ENCODE data around the gene RAB7A.

The RAB7A gene

DNA sequence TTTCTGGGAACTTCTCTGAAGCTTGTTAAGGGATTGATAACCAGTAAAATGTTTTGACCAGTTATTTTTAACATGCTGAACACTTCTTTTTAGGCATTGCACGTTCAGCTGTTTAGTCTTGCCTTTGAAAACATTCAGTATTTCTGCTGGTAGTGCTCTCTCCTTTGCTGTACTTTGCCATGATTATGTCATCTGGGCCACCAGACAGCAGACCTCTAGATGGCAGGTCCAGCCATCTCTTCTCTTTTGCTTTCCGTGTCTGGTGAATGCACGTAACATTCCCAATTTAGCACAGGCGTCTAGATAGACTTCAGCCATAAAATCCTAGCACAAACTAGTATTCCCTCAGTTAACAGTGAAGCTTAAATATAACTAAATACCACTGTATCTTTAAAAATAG lies 57.8 kb downstream of the RAB7A start:
- no peak for DNase-seq (ENCODE audit: extremely low spot score)
- CTCF ChIA-PET: interaction anchor here (0.7 to 1.8 kb wide), 4 partner anchors 37 to 187 kb away, joined by 3 read pairs; no protein-coding TSS in a partner anchor
- TF ChIP-seq ZNF384 (IDR thresholded peaks at IDR 0.05) (no peak), FOXA1 (IDR thresholded peaks at IDR 0.05) (no peak), SP1 (IDR thresholded peaks at IDR 0.05) (no peak), BHLHE40 (IDR thresholded peaks at IDR 0.05; ENCODE audit: borderline replicate concordance) (no peak), TARDBP (IDR thresholded peaks at IDR 0.05) (no peak), ELF4 (IDR thresholded peaks at IDR 0.05) (no peak), ARNT (IDR thresholded peaks at IDR 0.05) (no peak), LEF1 (IDR thresholded peaks at IDR 0.05; ENCODE audit: borderline replicate concordance) (no peak), CTBP1 (IDR thresholded peaks at IDR 0.05; ENCODE audit: borderline replicate concordance) (no peak), FOXM1 (IDR thresholded peaks at IDR 0.05; ENCODE audit: borderline replicate concordance) (no peak), FOXK2 (IDR thresholded peaks at IDR 0.05) (no peak), SUZ12 (IDR thresholded peaks at IDR 0.05) (no peak), NFRKB (IDR thresholded peaks at IDR 0.05) (no peak)
- TF ChIP-seq, protein P1, sequence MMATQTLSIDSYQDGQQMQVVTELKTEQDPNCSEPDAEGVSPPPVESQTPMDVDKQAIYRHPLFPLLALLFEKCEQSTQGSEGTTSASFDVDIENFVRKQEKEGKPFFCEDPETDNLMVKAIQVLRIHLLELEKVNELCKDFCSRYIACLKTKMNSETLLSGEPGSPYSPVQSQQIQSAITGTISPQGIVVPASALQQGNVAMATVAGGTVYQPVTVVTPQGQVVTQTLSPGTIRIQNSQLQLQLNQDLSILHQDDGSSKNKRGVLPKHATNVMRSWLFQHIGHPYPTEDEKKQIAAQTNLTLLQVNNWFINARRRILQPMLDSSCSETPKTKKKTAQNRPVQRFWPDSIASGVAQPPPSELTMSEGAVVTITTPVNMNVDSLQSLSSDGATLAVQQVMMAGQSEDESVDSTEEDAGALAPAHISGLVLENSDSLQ (IDR thresholded peaks at IDR 0.05): no peak
- POLR2A ChIA-PET: no interaction called here

DNA sequence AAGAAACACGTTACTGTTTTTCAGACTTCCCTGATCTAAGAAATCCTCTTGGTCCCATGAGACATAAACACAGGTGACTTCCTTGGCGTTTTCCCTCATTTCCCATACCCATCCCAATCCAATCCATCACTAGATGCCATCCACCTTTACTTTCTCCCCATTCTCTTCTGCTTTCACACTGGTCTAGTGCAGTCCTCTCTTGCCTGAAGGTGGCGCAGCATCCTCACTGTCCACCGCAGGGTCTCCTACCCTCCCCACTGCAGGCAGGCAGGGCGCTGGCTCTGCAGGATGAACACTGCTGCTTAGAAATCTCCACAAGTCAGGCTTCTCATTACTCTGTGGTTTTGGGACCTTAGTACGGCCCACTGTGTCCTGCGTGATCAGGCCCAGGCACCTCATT lies 58.2 kb downstream of the RAB7A start:
- ChIA-PET POLR2A (no interaction called here), CTCF (interaction anchor here (0.7 to 1.8 kb wide), 4 partner anchors 38 to 187 kb away, joined by 3 read pairs; no protein-coding TSS in a partner anchor)
- no peak for TF ChIP-seq L3MBTL2 (conservative IDR thresholded peaks at IDR 0.05)
- TF ChIP-seq, protein P1 (IDR thresholded peaks at IDR 0.05): peak; percentile 35; the same call in 1 of the 2 replicates
- DNase-seq (ENCODE audit: extremely low spot score): peak; percentile 77

DNA sequence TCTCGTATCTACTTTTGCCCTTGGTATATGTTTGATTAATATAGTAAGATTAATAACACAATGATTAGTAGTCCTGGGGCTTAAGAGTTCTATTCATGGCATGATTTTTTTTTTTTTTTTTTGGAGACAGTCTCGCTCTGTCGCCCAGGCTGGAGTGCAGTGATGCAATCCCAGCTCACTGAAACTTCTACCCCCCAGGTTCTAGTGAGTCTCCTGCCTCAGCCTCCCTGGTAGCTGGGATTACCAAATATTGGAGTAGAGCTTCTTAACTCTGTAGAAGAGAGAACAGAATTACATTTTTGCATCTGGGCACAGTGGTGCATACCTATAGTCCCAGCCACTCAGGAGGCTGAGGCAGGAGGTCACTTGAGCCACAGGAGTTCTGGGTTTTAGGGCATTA lies 58.9 kb downstream of the RAB7A start:
- POLR2A ChIA-PET: no interaction called here
- CTCF ChIA-PET: interaction anchor here (1.8 kb wide), 1 partner anchor 90 kb away, joined by 3 read pairs; no protein-coding TSS in a partner anchor
- TF ChIP-seq ZNF384 (IDR thresholded peaks at IDR 0.05): no peak
- no peak for TF ChIP-seq LEF1 (IDR thresholded peaks at IDR 0.05; ENCODE audit: borderline replicate concordance)
- no peak for TF ChIP-seq FOXK2 (IDR thresholded peaks at IDR 0.05)
- no peak for TF ChIP-seq FOXM1 (IDR thresholded peaks at IDR 0.05; ENCODE audit: borderline replicate concordance)
- no peak for TF ChIP-seq FOXA1 (IDR thresholded peaks at IDR 0.05)
- TF ChIP-seq SUZ12 (IDR thresholded peaks at IDR 0.05): no peak
- TF ChIP-seq ARNT (IDR thresholded peaks at IDR 0.05): no peak
- DNase-seq (ENCODE audit: extremely low spot score): no peak

DNA sequence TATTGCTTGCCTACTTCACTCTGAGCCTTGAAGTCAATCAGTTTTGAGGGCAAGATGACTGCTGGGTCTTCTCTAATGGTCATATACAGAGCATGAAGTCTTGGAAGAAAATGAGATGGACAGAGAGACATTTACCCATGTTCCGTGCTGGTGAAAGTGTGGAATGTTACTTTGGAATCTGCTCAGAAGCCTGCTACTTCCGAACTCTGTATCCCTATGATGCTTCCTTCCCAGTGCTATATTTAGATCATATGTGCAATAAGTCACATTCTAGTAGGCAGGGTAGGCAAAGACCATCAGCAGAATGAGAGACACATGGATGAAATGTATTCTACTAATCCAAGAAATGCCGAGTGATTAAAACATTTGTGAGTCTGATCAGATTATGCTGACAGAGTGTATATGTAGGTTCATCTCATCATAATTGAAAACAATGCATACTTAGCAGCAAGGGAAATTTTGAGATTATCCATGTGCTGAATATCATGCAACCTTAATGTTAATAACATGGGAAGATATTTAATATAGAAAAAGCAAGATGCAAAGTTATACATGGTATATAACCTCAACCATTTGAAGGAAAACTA lies 60.5 kb downstream of the RAB7A start:
- no peak for TF ChIP-seq SP1 (IDR thresholded peaks at IDR 0.05)
- no peak for TF ChIP-seq TARDBP (IDR thresholded peaks at IDR 0.05)
- TF ChIP-seq ELF4 (IDR thresholded peaks at IDR 0.05): no peak
- no peak for TF ChIP-seq SUZ12 (IDR thresholded peaks at IDR 0.05)
- no peak for TF ChIP-seq NFRKB (IDR thresholded peaks at IDR 0.05)
- no peak for TF ChIP-seq L3MBTL2 (conservative IDR thresholded peaks at IDR 0.05)
- TF ChIP-seq LEF1 (IDR thresholded peaks at IDR 0.05; ENCODE audit: borderline replicate concordance): no peak
- TF ChIP-seq ARNT (IDR thresholded peaks at IDR 0.05): no peak
- no peak for TF ChIP-seq FOXK2 (IDR thresholded peaks at IDR 0.05)
- no peak for TF ChIP-seq FOXM1 (IDR thresholded peaks at IDR 0.05; ENCODE audit: borderline replicate concordance)
- TF ChIP-seq, protein P1 (IDR thresholded peaks at IDR 0.05): no peak
- no peak for TF ChIP-seq BHLHE40 (IDR thresholded peaks at IDR 0.05; ENCODE audit: borderline replicate concordance)
- TF ChIP-seq ZNF384 (IDR thresholded peaks at IDR 0.05): no peak
- TF ChIP-seq HDGF (IDR thresholded peaks at IDR 0.05; ENCODE audit: borderline replicate concordance): no peak
- TF ChIP-seq CTBP1 (IDR thresholded peaks at IDR 0.05; ENCODE audit: borderline replicate concordance): no peak
- TF ChIP-seq FOXA1 (IDR thresholded peaks at IDR 0.05): no peak
- ChIA-PET POLR2A (interaction anchor here (1.1 kb wide), 1 partner anchor 106 kb away, joined by 5 read pairs; no protein-coding TSS in a partner anchor), CTCF (no interaction called here)
- no peak for DNase-seq (ENCODE audit: extremely low spot score)

DNA sequence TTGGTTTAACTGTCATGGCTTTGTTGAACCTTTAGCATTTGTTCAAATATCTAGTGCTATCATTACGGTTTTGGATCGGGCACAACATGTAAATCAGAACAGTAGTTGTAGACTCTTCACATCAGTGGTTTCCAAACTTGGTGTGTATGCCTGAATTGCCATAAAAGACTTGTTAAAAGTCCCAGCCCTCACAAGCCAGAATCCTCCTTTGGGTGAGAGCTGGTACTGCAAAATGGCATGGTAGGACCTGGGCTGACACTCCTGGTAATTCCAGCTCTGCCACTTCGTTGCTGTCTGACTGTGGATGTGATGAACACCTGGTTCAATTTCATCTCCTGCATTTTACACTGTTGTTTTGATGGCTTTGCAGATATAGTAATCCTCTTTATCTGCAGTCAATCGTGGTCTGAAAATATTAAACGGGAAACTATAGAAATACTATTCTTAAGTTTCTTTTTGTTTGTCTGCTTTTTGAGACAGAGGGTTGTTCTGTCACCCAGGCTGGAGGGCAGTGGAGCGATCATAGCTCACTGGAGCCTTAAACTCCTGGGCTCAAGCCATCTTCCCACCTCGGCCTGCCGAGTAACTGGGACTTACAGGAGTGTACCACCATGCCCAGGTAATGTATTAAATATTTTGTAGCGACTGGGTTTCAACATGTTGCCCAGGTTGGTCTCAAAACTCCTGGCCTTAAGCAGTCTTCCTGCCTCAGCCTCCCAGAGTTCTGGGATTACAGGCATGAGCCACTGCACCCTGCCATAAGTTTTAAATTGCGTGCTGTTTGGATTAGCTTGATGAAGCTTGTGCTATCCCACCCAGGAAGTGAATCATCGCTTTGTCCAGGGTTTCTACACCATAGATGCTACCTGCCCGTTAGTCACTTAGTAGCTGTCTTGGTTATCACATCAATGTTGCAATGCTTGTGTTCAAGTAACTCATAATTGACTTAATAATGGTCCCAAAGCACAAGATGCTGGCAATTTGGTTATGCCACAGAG lies 61.6 kb downstream of the RAB7A start:
- POLR2A ChIA-PET: interaction anchor here (1.1 kb wide), 1 partner anchor 107 kb away, joined by 5 read pairs; no protein-coding TSS in a partner anchor

More for the DNA sequence above, 61.6 kb downstream of the RAB7A start:
- CTCF ChIA-PET: interaction anchor here (0.6 to 0.9 kb wide), 2 partner anchors 35 to 58 kb away, joined by 3 to 4 read pairs; no protein-coding TSS in a partner anchor
- peak; percentile 52 for DNase-seq (ENCODE audit: extremely low spot score)
- TF ChIP-seq LEF1 (IDR thresholded peaks at IDR 0.05; ENCODE audit: borderline replicate concordance) (no peak), ARNT (IDR thresholded peaks at IDR 0.05) (no peak), SP1 (IDR thresholded peaks at IDR 0.05) (no peak), TARDBP (IDR thresholded peaks at IDR 0.05) (no peak)

Data from HEK293T (cell line).